Brain microvascular endothelial cell (primary cell): ENCODE data around the gene NYAP1.

Experiments
- DNase-seq: peaks from one replicate; pipeline ENCODE4 v3.0.0-alpha.2; 2020
- H3K27ac ChIP-seq: fragments of 250-450 bp; sonication (Bioruptor Pico); 2 replicates; pipeline ENCODE4 v1.5.1; 2020; ENCODE audit warnings: mild to moderate bottlenecking, moderate library complexity
- H3K27me3 ChIP-seq: fragments of 250-450 bp; sonication (Bioruptor Pico); replicated peaks from 2 replicates; pipeline ENCODE4 v1.5.1; 2020; ENCODE audit warnings: mild to moderate bottlenecking
- H3K36me3 ChIP-seq: fragments of 250-450 bp; sonication (Bioruptor Pico); replicated peaks from 2 replicates; pipeline ENCODE4 v1.5.1; 2020; ENCODE audit warnings: mild to moderate bottlenecking
- H3K4me3 ChIP-seq: 2 replicates; pipeline ENCODE4 v1.5.1; 2011; ENCODE audit warnings: low read depth, mild to moderate bottlenecking, control low read depth, low read length, moderate library complexity
- CTCF ChIP-seq: IDR thresholded peaks from 2 replicates; pipeline ENCODE4 v1.5.1; 2011; ENCODE audit warnings: low read depth, mild to moderate bottlenecking, moderate library complexity, low read length, control low read depth, inconsistent platforms; ENCODE audit errors: missing control alignments
- in situ Hi-C: cut with HindIII; loops from 2 replicates; pipeline ENCODE4 v1.10.0; 2017; ENCODE audit warnings: low sequenced_read_pairs, low pct_ligation_motif_present

NYAP1 gene

GRCh38 chr7:100457033-100457432 lies 26.7 kb upstream of the NYAP1 start:
- TF ChIP-seq CTCF: no peak
- Histone ChIP-seq H3K27ac (no peak overlapping the region), H3K36me3 (no peaks in the 10 kb centered on the region), H3K4me3 (no peak overlapping the region), H3K27me3 (no peaks in the 10 kb centered on the region)
- no peak for DNase-seq
- in situ Hi-C loops: no loop called here

GRCh38 chr7:100464210-100464660 lies 19.5 kb upstream of the NYAP1 start, which contains the start of gene SPACDR:
Gene SPACDR, minus strand, starts transcription at chr7:100464260. Its CDS starts 235 bp downstream, at chr7:100464025.
- Histone ChIP-seq H3K27ac (no peak within 1 kb of the TSS), H3K36me3 (peaks cover 21% of the 10 kb centered on the region), H3K27me3 (no peaks in the 10 kb centered on the region), H3K4me3 (no peak within 1 kb of the TSS)
- in situ Hi-C loops: no loop called here
- peak; percentile 27 for DNase-seq
- no peak for TF ChIP-seq CTCF

GRCh38 chr7:100464791-100465190 lies 18.9 kb upstream of the NYAP1 start:
- no peak overlapping the region for H3K27ac ChIP-seq
- in situ Hi-C loops: no loop called here
- peaks cover 23% of the 10 kb centered on the region for H3K36me3 ChIP-seq
- H3K4me3 ChIP-seq: no peak overlapping the region
- DNase-seq: no peak
- no peaks in the 10 kb centered on the region for H3K27me3 ChIP-seq
- no peak for TF ChIP-seq CTCF

GRCh38 chr7:100465299-100465698 lies 18.4 kb upstream of the NYAP1 start:
- DNase-seq: no peak
- Histone ChIP-seq H3K4me3 (no peak overlapping the region), H3K27ac (no peak overlapping the region), H3K27me3 (no peaks in the 10 kb centered on the region), H3K36me3 (peaks cover 27% of the 10 kb centered on the region)
- in situ Hi-C loops: no loop called here
- TF ChIP-seq CTCF: no peak

DNA sequence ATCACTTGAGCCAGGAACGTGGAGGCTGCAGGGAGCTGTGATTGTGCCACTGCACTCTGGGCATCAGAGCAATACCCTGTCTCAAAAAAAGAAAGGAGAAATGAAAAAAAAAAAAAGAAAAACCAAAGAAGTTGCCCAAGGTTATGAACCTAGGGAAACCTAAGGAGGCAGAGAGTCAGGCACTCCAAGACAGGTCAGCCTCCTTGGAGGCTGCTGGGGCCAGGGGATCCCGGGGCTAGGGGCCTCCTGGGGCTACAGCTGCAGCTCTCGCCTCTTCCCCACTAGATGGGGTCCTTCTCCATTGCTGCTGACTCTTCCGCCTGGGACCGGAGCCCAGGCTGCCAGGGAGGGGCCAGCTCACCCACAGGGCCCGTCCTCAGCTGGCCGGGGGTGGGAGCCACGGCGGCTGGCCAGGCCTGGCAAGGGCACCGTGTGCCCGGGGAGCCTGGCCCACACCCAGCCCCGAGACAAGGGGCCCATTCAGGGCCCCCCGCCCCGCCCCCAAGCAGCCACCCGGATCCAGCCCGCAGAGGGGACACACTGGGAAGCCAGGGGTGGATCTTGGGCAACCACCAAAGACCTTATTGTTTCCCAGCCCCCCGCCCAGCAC lies 17.9 kb upstream of the NYAP1 start:
- Histone ChIP-seq H3K4me3 (no peak overlapping the region), H3K36me3 (peaks cover 32% of the 10 kb centered on the region), H3K27me3 (no peaks in the 10 kb centered on the region), H3K27ac (no peak overlapping the region)
- peak; percentile 45 for DNase-seq
- in situ Hi-C loops: no loop called here
- peak; percentile 85 for TF ChIP-seq CTCF
